ENCODE data around the gene ZFAND6.
"Not testable (repeated sequence)": the region's sequence is repeated elsewhere in the genome, so short reads cannot be mapped to it uniquely, and the experiment has no call there.

ZFAND6 gene

GRCh38 chr15:80058851-80059785 lies at the start of gene ZFAND6:
Gene ZFAND6 (plus strand): TSS chr15:80059676. CDS start chr15:80120345, 60,669 bp downstream.
- peak; percentile 93 for DNase-seq (ENCODE audit: low spot score)

- DNase-seq (ENCODE audit: low spot score), result no peak
These were observed 49.3 kb upstream of the ZFAND6 start for GRCh38 chr15:80010131-80010673.

GRCh38 chr15:80011041-80011523 lies 48.4 kb upstream of the ZFAND6 start:
- DNase-seq (ENCODE audit: low spot score), result not testable (repeated sequence)

GRCh38 chr15:80011596-80011995 lies 47.9 kb upstream of the ZFAND6 start:
- DNase-seq (ENCODE audit: low spot score), result no peak

GRCh38 chr15:80012060-80012726 lies 47.3 kb upstream of the ZFAND6 start:
- no peak for DNase-seq (ENCODE audit: low spot score)

- not testable (repeated sequence) for DNase-seq (ENCODE audit: low spot score)
These were observed 45.3 kb upstream of the ZFAND6 start for GRCh38 chr15:80014186-80014585.

GRCh38 chr15:80015156-80015555 lies 44.3 kb upstream of the ZFAND6 start:
- no peak for DNase-seq (ENCODE audit: low spot score)

- not testable (repeated sequence) for DNase-seq (ENCODE audit: low spot score)
These were observed 43.0 kb upstream of the ZFAND6 start for GRCh38 chr15:80016506-80016905.

- DNase-seq (ENCODE audit: low spot score), result not testable (repeated sequence)
These were observed 42.3 kb upstream of the ZFAND6 start for GRCh38 chr15:80017139-80017538.

- DNase-seq (ENCODE audit: low spot score), result no peak
These were observed 40.2 kb upstream of the ZFAND6 start for GRCh38 chr15:80019168-80019745.

- not testable (repeated sequence) for DNase-seq (ENCODE audit: low spot score)
These were observed 39.3 kb upstream of the ZFAND6 start for GRCh38 chr15:80020149-80020548.

GRCh38 chr15:80020731-80021130 lies 38.7 kb upstream of the ZFAND6 start:
- DNase-seq (ENCODE audit: low spot score), result no peak

GRCh38 chr15:80026310-80026709 lies 33.2 kb upstream of the ZFAND6 start:
- no peak for DNase-seq (ENCODE audit: low spot score)

- no peak for DNase-seq (ENCODE audit: low spot score)
These were observed 32.7 kb upstream of the ZFAND6 start for GRCh38 chr15:80026754-80027153.

GRCh38 chr15:80028937-80029336 lies 30.5 kb upstream of the ZFAND6 start:
- DNase-seq (ENCODE audit: low spot score), result no peak

GRCh38 chr15:80031841-80032240 lies 27.6 kb upstream of the ZFAND6 start:
- DNase-seq (ENCODE audit: low spot score), result no peak

GRCh38 chr15:80034629-80035028 lies 24.8 kb upstream of the ZFAND6 start:
- DNase-seq (ENCODE audit: low spot score), result no peak

GRCh38 chr15:80036071-80036470 lies 23.4 kb upstream of the ZFAND6 start:
- DNase-seq (ENCODE audit: low spot score), result no peak

GRCh38 chr15:80041494-80042253 lies 17.8 kb upstream of the ZFAND6 start:
- DNase-seq (ENCODE audit: low spot score), result no peak

- no peak for DNase-seq (ENCODE audit: low spot score)
These were observed 16.9 kb upstream of the ZFAND6 start for GRCh38 chr15:80042568-80042967.

GRCh38 chr15:80045219-80045618 lies 14.3 kb upstream of the ZFAND6 start:
- DNase-seq (ENCODE audit: low spot score), result not testable (repeated sequence)

- no peak for DNase-seq (ENCODE audit: low spot score)
These were observed 10.4 kb upstream of the ZFAND6 start for GRCh38 chr15:80049046-80049445.

All from CD4-positive, alpha-beta T cell treated with Interleukin-15 for 4 hours (primary cell).